ENCODE data around the gene PPP6R3.

Gene PPP6R3

DNA sequence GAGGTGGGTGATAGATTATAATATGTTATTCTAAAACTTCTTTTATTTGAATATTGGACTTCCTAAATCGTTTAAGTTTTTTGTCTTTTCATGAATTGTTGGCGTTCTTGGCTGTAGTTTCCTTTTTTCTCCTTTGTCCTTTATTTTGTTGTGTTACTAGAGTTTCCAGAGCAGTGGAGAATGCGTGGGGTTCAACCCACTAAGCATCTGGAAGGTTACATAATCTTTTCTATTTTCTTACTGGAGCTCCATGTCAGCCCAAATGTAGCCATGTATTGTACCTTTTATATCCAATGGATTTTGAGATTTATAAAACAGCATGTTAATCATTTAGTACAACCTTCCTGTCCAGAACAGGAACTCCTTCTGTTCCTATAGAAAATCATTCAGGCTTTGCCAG is 63.2 kb downstream of the PPP6R3 start:
- Histone ChIP-seq H3K79me2 (ENCODE audit: insufficient read depth, low read length) (peaks cover 96% of the 10 kb centered on the region), H3K4me2 (ENCODE audit: low read depth, low read length, poor library complexity, severe bottlenecking) (no peak overlapping the region), H3K27me3 (ENCODE audit: insufficient read depth, low read length, poor library complexity, severe bottlenecking) (no peaks in the 10 kb centered on the region), H3K36me3 (ENCODE audit: insufficient read depth, low read length) (peaks cover 94% of the 10 kb centered on the region), H3K4me3 (ENCODE audit: low read length, poor library complexity, severe bottlenecking) (no peak overlapping the region), H4K20me1 (ENCODE audit: insufficient read depth, low read length, poor library complexity, severe bottlenecking) (peaks cover 76% of the 10 kb centered on the region), H3K9me2 (replicated peaks; ENCODE audit: low read depth, low read length) (no peaks in the 10 kb centered on the region), H3K9ac (ENCODE audit: low read depth, low read length, poor library complexity, severe bottlenecking) (no peak overlapping the region), H2AFZ (ENCODE audit: low read length) (no peak overlapping the region), H3F3A (ENCODE audit: low read depth) (0 out of 2 replicates have a peak, but pooled peaks cover 3% of the 10 kb centered on the region), H3K9me3 (ENCODE audit: insufficient read depth, low read depth, low read length) (no peaks in the 10 kb centered on the region), H3K4me1 (ENCODE audit: insufficient read depth, low read length, poor library complexity, severe bottlenecking) (peaks cover 5% of the 10 kb centered on the region)
- no peak for TF ChIP-seq CTCF (conservative IDR thresholded peaks at IDR 0.05; ENCODE audit: low read length)
- TF ChIP-seq EZH2phosphoT487 (IDR thresholded peaks at IDR 0.05; ENCODE audit: borderline replicate concordance) = no peak

GRCh38 chr11:68524213-68524612 is 63.7 kb downstream of the PPP6R3 start:
- TF ChIP-seq EZH2phosphoT487 (IDR thresholded peaks at IDR 0.05; ENCODE audit: borderline replicate concordance) (no peak), CTCF (conservative IDR thresholded peaks at IDR 0.05; ENCODE audit: low read length) (no peak)
- Histone ChIP-seq H4K20me1 (ENCODE audit: insufficient read depth, low read length, poor library complexity, severe bottlenecking) (peaks cover 73% of the 10 kb centered on the region), H3K4me1 (ENCODE audit: insufficient read depth, low read length, poor library complexity, severe bottlenecking) (peaks cover 2% of the 10 kb centered on the region), H2AFZ (ENCODE audit: low read length) (no peak overlapping the region), H3K79me2 (ENCODE audit: insufficient read depth, low read length) (peaks cover 94% of the 10 kb centered on the region), H3K9me3 (ENCODE audit: insufficient read depth, low read depth, low read length) (no peaks in the 10 kb centered on the region), H3K9ac (ENCODE audit: low read depth, low read length, poor library complexity, severe bottlenecking) (no peak overlapping the region), H3K4me3 (ENCODE audit: low read length, poor library complexity, severe bottlenecking) (no peak overlapping the region), H3F3A (ENCODE audit: low read depth) (0 out of 2 replicates have a peak, but pooled peaks cover 3% of the 10 kb centered on the region), H3K9me2 (replicated peaks; ENCODE audit: low read depth, low read length) (no peaks in the 10 kb centered on the region), H3K27me3 (ENCODE audit: insufficient read depth, low read length, poor library complexity, severe bottlenecking) (no peaks in the 10 kb centered on the region), H3K36me3 (ENCODE audit: insufficient read depth, low read length) (peaks cover 97% of the 10 kb centered on the region), H3K4me2 (ENCODE audit: low read depth, low read length, poor library complexity, severe bottlenecking) (no peak overlapping the region)

DNA sequence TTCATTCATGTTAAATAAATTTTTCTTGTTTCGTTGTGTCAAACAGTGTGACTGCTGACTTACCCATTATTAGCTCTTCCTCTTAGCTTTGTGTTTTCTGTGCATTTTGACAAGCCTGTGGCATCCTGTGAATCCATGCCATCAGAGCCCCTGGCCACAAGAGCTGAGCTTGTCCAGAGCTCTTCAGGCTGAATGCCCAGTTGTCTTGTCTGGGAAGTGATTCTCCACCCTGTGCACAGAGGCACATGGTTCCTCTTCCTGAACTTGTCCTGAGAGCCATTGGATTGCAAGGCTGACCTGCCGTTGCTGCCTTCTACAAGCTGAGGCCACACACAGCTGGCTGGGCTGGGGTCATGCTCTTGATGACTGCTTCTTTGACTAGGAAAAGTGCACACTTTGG is 64.1 kb downstream of the PPP6R3 start:
- TF ChIP-seq CTCF (conservative IDR thresholded peaks at IDR 0.05; ENCODE audit: low read length) = no peak
- H3K4me2 ChIP-seq (ENCODE audit: low read depth, low read length, poor library complexity, severe bottlenecking) = no peak overlapping the region
- no peaks in the 10 kb centered on the region for H3K9me2 ChIP-seq (replicated peaks; ENCODE audit: low read depth, low read length)
- H2AFZ ChIP-seq (ENCODE audit: low read length) = no peak overlapping the region
- peaks cover 71% of the 10 kb centered on the region for H4K20me1 ChIP-seq (ENCODE audit: insufficient read depth, low read length, poor library complexity, severe bottlenecking)
- no peaks in the 10 kb centered on the region for H3K9me3 ChIP-seq (ENCODE audit: insufficient read depth, low read depth, low read length)
- H3K36me3 ChIP-seq (ENCODE audit: insufficient read depth, low read length) = peaks cover 97% of the 10 kb centered on the region
- peaks cover 2% of the 10 kb centered on the region for H3K4me1 ChIP-seq (ENCODE audit: insufficient read depth, low read length, poor library complexity, severe bottlenecking)
- H3F3A ChIP-seq (ENCODE audit: low read depth) = 0 out of 2 replicates have a peak, but pooled peaks cover 3% of the 10 kb centered on the region
- H3K79me2 ChIP-seq (ENCODE audit: insufficient read depth, low read length) = peaks cover 94% of the 10 kb centered on the region
- no peak overlapping the region for H3K4me3 ChIP-seq (ENCODE audit: low read length, poor library complexity, severe bottlenecking)
- H3K9ac ChIP-seq (ENCODE audit: low read depth, low read length, poor library complexity, severe bottlenecking) = no peak overlapping the region
- H3K27me3 ChIP-seq (ENCODE audit: insufficient read depth, low read length, poor library complexity, severe bottlenecking) = no peaks in the 10 kb centered on the region

Data from Loucy (cell line).